GM18858 (cell line): ENCODE measurements around the gene FCER2.
A peak's percentile ranks its signal among the peaks of the same experiment; 100 is the strongest.
"Not testable (repeated sequence)": the region's sequence is repeated elsewhere in the genome, so short reads cannot be mapped to it uniquely, and the experiment has no call there.

Experiments used
- ATAC-seq: cut with Tn5 transposase; IDR thresholded peaks from one replicate; pipeline ENCODE4 v1.9.1; 2021; ENCODE audit not compliant: unreplicated experiment

The FCER2 gene

GRCh38 chr19:7701654-7702457 lies at the start of gene FCER2:
Gene FCER2, minus strand, starts transcription at chr19:7702131. Its CDS starts 2,371 bp downstream, at chr19:7699760.
- ATAC-seq = peak; percentile 41

DNA sequence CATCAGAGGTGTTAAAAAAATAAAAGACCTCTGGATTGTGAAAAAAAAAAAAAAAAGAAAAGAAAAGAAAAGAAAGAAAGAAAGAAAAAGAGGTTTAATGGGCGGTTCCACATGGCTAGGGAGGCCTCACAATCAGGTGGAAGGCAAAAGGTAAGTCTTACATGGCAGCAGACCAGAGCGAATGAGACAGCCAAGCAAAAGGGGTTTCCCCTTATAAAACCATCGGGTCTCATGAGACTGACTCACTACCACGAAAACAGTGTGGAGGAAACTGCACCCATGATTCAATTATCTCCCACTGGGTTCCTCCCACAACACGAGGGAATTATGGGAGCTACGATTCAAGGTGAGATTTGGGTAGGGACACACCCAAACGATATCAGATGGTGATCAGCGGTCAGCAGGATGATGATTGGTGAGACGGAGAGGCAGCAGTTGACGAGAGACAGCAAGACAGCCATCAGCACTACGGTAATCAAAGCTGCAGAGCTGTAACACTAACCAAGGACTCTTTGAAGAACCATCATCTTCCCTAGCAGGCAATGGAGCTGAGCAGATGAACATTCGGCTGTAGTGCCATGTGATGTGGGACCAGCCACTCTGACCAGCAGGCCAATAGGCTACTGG lies 49.3 kb upstream of the FCER2 start:
- no peak for ATAC-seq

DNA sequence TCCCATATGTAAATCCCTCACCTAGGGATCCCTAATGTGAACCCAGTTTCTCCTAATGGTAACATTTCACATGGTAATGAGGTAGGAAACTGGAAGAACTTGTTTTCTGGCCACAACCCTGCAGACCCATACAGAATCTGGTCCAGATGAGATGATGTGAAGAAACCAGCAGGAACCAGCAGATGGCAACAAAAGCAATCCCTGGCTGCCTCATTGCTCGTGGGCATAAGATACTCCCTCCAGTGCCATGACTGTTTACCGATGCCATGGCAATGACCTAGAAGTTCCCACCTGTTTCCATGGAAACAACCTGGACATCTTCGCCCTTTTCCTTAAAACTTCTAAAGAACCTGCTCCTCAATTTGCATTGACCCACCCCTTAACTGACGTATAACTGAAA lies 46.8 kb upstream of the FCER2 start:
- no peak for ATAC-seq

DNA sequence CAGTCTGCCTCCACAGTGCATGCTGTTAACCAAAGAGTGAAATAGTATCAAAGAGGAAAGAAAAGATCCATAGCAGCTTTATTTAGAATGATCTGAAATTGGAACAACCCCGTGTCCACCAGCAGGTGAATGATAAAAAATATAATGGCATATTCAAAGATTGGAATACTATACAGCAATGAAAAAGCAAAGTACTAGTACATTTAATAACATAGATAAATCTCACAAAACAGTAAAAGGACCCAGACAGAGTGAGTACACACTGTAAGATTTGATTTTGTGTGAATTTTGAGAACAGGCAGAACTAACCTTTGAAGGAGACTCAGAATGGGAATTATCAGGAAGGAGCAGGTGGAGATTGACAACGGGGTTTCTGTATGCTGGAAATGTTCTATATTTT lies 46.2 kb upstream of the FCER2 start:
- no peak for ATAC-seq

DNA sequence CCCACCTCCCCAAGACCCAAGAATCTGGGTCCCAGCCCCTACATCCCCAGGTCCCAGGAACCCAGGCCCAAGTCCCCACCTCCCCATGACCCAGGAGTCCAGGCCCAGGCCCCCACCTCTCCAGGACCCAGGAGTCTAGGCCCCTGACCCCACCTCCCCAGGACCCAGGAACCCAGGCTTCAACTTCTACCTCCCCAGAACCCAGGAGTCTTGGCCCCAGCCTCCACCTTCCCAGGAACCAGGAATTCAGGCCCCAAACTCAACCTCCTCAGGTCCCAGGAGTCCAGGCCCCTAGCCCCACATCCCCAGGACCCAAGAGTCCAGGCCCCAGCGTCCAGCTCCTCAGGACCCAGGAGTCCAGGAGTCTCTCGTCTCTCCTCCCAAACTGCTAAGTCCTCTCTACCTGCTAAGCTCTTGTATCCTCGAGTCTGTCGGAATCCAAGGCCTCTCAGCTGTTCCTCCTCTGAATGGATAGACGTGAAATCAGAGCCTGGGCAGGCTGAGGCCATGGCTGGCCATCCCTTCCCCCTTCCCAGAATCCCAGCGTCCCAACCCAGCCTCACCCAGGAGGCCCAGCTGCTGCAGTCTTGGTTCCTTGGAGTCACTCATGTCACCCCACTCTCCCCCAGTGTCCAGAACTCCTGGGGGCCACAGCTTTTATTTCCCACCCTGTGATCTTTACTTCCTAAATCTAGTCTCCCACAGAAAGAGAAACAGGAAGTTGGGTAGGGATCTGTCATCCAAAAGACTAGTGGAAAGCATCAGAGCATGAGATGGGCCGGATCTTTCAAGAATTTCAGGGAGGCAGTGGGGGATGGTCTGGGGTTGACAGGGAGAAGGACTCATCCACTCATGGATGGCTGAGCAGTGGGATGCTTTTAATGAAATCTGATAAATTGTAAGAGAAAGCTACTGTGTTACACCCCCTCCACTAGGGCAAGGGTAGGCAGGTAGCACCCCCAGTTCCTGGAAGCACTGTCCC lies 45.3 kb upstream of the FCER2 start, which contains the start of gene CD209:
TSS of gene CD209 (minus strand) at position 632 of the 982 bp plus-strand sequence. CDS start at position 609, 23 bp downstream.
- no peak for ATAC-seq

DNA sequence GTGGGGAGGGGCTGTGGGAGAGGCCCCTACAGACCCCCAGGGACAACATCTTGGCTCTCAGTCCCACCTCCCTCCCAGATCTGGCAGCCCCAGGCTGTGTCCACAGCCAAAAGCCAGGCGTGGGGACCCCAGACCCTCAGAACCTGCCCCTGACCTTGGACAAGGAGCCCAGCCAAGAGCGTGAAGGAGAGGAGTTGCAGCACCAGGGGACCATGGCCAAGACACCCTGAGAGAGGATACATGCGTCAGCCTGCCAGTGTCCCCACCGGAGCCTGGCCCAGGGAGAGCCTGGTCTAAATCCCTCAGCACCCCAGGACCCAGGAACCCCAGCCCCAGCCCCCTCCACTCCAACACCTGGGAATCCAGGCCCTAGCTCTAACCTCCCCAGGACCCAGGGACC lies 44.4 kb upstream of the FCER2 start:
- not testable (repeated sequence) for ATAC-seq

DNA sequence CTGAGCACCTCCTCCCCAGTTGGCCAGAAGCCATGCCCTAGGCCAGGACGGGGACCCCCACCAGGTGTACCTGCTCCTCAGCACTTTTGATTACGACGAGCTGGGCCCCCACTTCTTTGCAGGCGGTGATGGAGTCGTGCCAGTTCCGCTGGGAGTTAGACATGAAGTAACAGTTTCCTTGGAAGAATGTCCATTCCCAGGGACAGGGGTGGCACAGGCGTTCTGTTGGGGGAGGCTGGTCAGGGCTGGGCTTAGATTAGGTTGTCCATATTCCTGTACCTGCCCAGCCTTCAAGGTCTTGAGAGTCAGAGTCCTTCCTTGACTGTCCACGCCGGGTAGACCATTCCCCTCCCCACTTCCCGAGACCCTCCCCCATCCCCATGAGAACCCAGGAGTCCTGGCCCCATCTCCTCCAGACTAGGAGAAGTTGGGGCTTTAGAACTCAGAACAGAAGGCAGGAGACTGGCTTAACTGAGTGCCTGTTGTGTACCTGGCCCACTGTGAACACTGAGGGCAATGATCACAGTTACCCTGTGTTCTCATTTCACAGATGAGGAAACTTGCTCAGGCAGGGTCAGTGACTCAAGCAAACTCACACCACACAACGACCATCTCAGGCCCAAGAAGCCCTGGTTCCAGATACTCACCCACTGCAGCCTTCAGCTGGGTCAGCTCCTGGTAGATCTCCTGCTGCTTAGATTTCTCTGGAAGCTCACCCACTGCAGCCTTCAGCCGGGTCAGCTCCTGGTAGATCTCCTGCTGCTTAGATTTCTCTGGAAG lies 43.1 kb upstream of the FCER2 start:
- no peak for ATAC-seq

DNA sequence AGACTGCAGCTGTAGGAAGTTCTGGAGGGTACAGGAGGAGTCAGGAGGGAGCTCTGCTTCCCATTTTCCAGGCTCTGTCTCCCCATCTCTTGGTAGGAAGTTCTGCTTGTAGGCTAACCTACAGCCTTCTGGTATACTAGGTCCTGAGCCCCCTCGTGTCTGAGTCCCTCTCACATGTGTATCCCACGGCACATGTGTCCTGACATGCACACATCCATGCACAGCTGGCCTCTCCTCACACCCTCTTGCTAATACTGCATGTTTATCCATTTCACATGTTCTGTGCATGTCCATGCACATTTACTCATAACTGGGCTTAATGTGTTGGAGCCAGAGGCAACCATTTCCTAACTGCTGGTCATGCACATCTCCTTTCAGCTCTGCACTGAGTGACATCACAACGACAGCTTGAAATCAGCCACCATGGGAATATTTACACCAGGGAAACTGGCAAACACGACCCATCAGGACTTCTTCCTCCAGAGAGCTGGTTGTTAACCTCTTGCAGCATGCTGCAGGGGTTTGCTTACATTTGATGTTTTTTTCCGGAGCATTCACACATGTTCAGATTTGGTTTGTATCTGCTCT lies 42.4 kb upstream of the FCER2 start:
- no peak for ATAC-seq

DNA sequence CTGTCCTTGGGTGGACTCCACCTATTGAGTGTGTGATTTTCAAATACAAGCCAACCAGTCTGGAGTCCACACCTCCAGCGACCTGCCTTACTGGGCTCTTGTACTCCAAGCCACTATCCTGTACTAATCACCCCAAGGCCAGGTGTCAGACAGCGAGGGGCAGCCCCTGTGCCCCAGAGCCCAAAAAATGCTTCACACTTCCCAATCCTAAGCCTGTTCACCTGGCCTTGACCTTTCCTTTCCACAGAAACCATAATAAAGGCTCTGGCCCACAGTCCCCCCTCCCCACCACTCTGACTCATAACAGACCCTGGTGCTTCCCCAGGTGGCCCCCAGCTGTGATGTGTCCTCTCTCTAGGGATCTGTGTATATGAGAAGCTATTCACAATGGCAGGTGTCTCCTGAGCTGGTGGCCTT lies 41.5 kb upstream of the FCER2 start:
- no peak for ATAC-seq

DNA sequence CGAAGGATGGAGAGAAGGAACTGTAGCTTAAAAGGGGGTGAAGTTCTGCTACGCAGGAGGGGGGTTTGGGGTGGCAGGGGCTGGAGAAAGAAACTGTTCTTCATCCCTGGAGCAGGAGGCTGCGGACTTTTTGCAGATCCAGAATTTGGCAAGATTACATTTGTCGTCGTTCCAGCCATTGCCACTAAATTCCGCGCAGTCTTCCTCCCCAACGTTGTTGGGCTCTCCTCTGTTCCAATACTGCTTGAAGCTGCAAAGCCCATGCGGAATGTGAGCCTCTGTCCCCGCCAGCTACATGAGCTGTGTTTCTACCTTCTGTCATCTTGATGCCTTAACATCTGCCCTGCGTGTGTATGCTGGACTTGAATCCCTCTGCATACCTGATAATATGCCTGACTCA lies 41.1 kb upstream of the FCER2 start:
- ATAC-seq = no peak

GRCh38 chr19:7742575-7742974 lies 40.6 kb upstream of the FCER2 start:
- no peak for ATAC-seq

- ATAC-seq = no peak
These were observed 38.7 kb upstream of the FCER2 start for GRCh38 chr19:7740682-7741054.

GRCh38 chr19:7739801-7740681 lies 38.1 kb upstream of the FCER2 start:
- ATAC-seq = no peak

GRCh38 chr19:7739211-7739755 lies 37.4 kb upstream of the FCER2 start:
- ATAC-seq = no peak

GRCh38 chr19:7738023-7738422 lies 36.1 kb upstream of the FCER2 start:
- ATAC-seq = no peak

DNA sequence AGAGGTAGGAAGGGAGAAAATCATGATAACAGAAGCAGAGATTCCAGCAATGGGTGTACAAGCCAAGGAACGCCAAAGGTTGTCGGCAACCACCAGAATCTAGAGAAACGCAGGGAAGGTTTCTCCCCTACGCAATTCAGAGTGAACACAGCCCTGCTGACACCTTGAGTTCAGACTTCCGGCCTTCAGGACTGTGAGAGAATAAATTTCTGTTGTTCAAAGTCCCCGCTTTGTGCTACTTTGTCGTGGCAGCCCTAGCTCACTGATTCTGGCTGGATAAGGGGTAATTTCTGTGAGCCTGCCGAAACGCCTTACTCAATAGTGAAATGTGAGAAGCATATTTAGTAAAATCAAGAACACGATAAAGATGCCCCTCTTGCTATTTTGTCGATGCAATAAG lies 35.3 kb upstream of the FCER2 start:
- no peak for ATAC-seq

- no peak for ATAC-seq
These were observed 34.2 kb upstream of the FCER2 start for GRCh38 chr19:7736148-7736547.

DNA sequence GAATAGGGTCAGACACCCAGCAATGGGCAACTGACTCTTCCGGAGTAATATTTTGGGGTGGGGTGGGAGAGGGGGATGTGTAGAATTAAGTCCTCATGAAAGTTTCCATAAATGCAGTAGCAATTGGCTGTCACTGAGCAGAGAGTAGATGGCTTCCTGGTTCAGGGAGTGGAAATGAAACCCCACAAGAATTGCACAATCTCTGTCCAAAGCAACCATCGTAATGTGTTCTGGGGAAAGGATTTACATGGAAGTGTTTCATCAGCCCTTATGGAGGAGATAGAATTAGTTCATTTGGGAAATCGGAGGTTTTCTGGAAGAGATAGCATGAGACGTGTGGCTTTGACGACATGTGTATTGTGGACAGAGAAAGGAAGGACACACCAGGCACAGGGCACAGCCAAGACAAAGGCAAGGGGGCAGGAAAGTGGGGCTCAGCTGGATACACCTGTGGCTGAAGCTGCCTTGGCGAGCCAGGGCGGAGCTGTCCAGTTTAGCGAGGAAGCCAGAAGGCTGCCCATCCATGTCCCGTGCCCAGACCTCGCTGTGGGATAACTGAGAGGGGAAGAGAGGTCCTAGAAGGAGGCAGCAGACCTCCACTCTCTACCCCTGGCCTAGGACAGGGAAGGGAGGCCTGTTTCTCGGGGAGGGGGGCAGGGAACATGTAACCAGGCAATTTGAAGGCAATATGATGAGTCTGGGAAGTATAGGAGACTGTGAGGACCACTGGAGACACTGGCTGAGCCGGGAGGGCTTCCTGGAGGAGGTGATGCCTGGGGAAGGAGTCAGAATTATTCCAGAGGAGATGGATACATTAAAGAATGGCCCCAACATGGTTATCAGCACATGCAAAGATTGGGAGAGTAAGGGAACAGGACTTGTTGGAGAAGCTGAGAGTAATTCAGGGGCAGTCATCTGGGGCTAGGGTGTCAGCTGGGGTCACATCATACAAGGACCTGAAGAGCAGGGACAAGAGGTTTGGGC lies 32.6 kb upstream of the FCER2 start:
- ATAC-seq = no peak
